Immature natural killer cell (primary cell): ENCODE measurements around the gene ID3. TPM values are rescaled to one million over a fixed set of nuclear protein-coding genes. Genes with fewer than 3 reads are reported as not detected.

Source experiments
- DNase-seq, 3 donors: peaks; one replicate each; pipeline ENCODE4 v3.0.0; 2022; ENCODE audit warnings: mixed read lengths in 1 of 3
- H3K27ac Mint-ChIP-seq, 6 donors: one replicate each; pipeline ENCODE4 v1.8.0; 2020; ENCODE audit warnings: mixed read lengths in 6 of 6, mild to moderate bottlenecking in 5 of 6, inconsistent platforms in 4 of 6, moderate library complexity in 3 of 6
- H3K27me3 Mint-ChIP-seq, 3 donors: one replicate each; pipeline ENCODE4 v1.8.0; 2020 to 2021; ENCODE audit warnings: low read depth in 3 of 3, mild to moderate bottlenecking in 3 of 3, mixed read lengths in 3 of 3, moderate library complexity in 3 of 3, inconsistent platforms in 1 of 3
- H3K36me3 Mint-ChIP-seq, 3 donors: one replicate each; pipeline ENCODE4 v1.8.0; 2020; ENCODE audit warnings: mixed read lengths in 3 of 3, inconsistent platforms in 2 of 3, mild to moderate bottlenecking in 2 of 3
- H3K4me1 Mint-ChIP-seq, 2 donors: one replicate each; pipeline ENCODE4 v1.8.0; 2020; ENCODE audit warnings: inconsistent platforms in 2 of 2, mild to moderate bottlenecking in 2 of 2, mixed read lengths in 2 of 2, moderate library complexity in 1 of 2
- H3K4me3 Mint-ChIP-seq, 5 donors: one replicate each; pipeline ENCODE4 v1.8.0; 2020; ENCODE audit warnings: mild to moderate bottlenecking in 5 of 5, mixed read lengths in 5 of 5, inconsistent platforms in 3 of 5, moderate library complexity in 3 of 5
- H3K9me3 Mint-ChIP-seq, 6 donors: one replicate each; pipeline ENCODE4 v1.8.0; 2020; ENCODE audit warnings: mild to moderate bottlenecking in 6 of 6, mixed read lengths in 6 of 6, inconsistent platforms in 4 of 6, moderate library complexity in 3 of 6
- polyA plus RNA-seq, 3 donors: library from polyadenylated mRNA; unstranded; fragments of 300-500 nt; fragmentation: Illumina TruSeq; gene quantifications; one replicate each; pipeline ENCODE4 v1.2.3, GENCODE V29; 2021

The ID3 gene
- polyA plus RNA-seq, 3 donors from 2014 or later: 0.28 to 2.5 TPM; not detected in 1

GRCh38 chr1:23578311-23578996 is 19.2 kb upstream of the ID3 start:
- H3K4me3 Mint-ChIP-seq: no peak overlapping the region
- no peaks in the 10 kb centered on the region for H3K36me3 Mint-ChIP-seq
- peaks cover 0 to 2% (median 1%) of the 10 kb centered on the region in 3 donors for H3K27me3 Mint-ChIP-seq
- no peaks in the 10 kb centered on the region for H3K4me1 Mint-ChIP-seq
- no peaks in the 10 kb centered on the region for H3K9me3 Mint-ChIP-seq
- H3K27ac Mint-ChIP-seq: no peak overlapping the region
- no peak for DNase-seq

DNA sequence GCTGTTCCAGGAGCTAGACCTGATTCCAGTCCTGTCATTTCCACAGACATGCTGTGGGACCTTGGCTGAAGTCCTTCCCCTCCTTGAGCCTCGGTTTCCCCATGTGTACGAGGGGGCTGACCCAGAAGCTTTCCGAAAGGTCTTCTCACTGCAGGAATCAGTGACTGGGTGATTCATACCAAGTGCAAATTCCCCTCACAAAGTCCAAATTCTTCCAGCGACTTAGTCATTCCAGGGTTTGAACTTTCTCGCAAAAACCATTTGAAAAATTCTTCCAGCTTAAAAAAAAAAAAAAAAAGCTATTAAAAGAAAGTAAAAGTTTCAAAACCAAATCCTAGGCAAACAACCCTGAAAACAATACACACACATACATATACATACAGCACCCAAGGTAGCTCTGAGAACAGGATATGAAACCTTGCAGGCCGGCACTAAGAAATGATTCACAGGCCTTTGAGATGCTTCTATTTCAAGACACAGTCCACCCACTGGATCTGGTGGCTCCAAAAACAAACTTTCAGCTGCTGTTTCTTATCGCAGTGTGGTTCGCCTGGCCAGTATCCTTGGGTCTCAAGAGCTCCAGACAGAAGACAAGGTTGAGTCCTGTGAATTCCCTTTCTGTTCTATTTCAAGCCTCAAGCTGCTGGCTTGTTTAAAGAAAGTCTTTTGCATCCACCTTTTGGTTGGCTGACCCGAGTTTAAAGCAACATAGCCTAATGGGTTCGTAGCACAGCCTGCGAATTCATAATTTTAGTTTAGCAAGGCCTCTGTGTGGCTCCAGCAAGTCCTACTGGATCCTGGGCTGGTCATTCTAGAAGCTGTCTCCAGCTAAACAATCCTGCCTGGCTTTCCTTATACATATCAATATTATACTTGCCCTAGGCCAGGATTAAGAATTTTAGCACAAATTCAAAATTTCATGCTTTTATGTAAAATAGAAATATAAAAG is 18.0 kb upstream of the ID3 start:
- no peak overlapping the region for H3K4me3 Mint-ChIP-seq
- no peaks in the 10 kb centered on the region for H3K4me1 Mint-ChIP-seq
- no peak overlapping the region for H3K27ac Mint-ChIP-seq
- DNase-seq: no peak
- no peaks in the 10 kb centered on the region for H3K9me3 Mint-ChIP-seq
- H3K27me3 Mint-ChIP-seq: peaks cover 0 to 2% (median 1%) of the 10 kb centered on the region in 3 donors
- H3K36me3 Mint-ChIP-seq: no peaks in the 10 kb centered on the region

DNA sequence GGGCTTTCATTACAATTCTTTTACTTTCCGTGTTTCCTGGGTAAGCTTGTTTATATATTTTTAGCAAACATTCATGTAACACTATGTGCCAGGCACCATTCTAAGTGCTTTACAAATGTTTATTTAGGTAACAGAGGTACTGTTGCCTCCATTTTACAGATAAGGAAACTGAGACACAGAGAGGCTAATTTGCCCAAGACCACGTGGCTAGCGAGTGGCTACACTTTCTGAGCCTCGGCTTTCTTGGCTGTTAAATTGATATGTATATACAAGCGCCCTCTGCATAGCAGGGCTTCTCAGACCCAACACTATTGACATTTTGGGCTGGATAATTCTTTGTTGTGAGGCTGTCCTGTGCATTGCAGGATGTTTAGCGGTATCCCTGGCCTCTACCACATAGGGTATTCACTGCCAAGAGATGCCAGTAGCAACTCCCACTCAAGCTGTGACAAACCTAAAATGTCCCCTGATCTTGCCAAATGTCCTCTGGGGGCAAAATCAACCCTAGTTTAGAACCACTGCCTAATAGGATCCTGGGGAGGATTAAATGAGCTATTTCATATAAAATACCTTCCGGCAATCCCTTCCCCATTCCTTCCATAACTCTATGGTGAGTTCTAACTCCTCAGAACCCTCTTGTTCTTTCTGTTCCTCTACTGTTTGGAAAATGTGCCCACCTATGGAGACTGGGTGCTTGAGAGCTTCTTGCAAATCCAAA is 17.2 kb upstream of the ID3 start:
- Mint-ChIP-seq H3K27me3 (peaks cover 1 to 2% (median 1%) of the 10 kb centered on the region in 3 donors), H3K27ac (no peak overlapping the region), H3K4me3 (no peak overlapping the region), H3K9me3 (no peaks in the 10 kb centered on the region), H3K4me1 (no peaks in the 10 kb centered on the region), H3K36me3 (peaks cover 0 to 2% (median 0%) of the 10 kb centered on the region in 3 donors)
- DNase-seq: no peak

GRCh38 chr1:23575226-23575810 is 16.0 kb upstream of the ID3 start:
- Mint-ChIP-seq H3K27ac (no peak overlapping the region), H3K4me1 (no peaks in the 10 kb centered on the region), H3K9me3 (no peaks in the 10 kb centered on the region), H3K4me3 (no peak overlapping the region), H3K36me3 (peaks cover 0 to 3% (median 0%) of the 10 kb centered on the region in 3 donors), H3K27me3 (peaks cover 1 to 10% (median 9%) of the 10 kb centered on the region in 3 donors)
- DNase-seq: no peak

GRCh38 chr1:23574265-23574754 is 15.0 kb upstream of the ID3 start:
- DNase-seq: no peak
- H3K36me3 Mint-ChIP-seq: peaks cover 0 to 3% (median 0%) of the 10 kb centered on the region in 3 donors
- no peak overlapping the region for H3K4me3 Mint-ChIP-seq
- no peak overlapping the region for H3K27ac Mint-ChIP-seq
- H3K9me3 Mint-ChIP-seq: no peaks in the 10 kb centered on the region
- no peaks in the 10 kb centered on the region for H3K4me1 Mint-ChIP-seq
- H3K27me3 Mint-ChIP-seq: peaks cover 8 to 15% (median 9%) of the 10 kb centered on the region in 3 donors

- Mint-ChIP-seq H3K9me3 (peaks cover 0 to under 1% (median 0%) of the 10 kb centered on the region in 6 donors), H3K4me3 (no peak overlapping the region), H3K27me3 (peaks cover 9 to 22% (median 10%) of the 10 kb centered on the region in 3 donors), H3K4me1 (peaks cover under 1 to 2% of the 10 kb centered on the region in 2 donors), H3K27ac (no peak overlapping the region), H3K36me3 (peaks cover 0 to 3% (median under 1%) of the 10 kb centered on the region in 3 donors)
- DNase-seq: no peak
These were observed 14.4 kb upstream of the ID3 start for GRCh38 chr1:23573574-23574182.

DNA sequence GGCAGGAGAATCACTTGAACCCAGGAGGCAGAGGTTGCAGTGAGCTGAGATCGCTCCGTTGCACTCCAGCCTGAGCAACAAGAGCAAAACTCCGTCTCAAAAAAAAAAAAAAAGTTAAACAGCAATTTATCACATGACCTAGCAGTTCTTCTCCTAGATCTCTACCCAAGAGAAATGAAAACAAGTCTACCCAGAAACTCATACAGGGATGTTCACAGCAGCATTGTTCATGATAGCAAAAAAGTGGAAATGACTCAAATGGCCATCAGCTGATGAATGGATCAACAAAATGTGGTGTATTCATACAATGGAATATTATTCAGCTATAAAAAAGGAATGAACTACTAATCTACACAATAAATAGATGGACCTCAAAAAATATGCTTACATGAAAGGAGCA is 12.2 kb upstream of the ID3 start:
- no peak for DNase-seq
- H3K4me1 Mint-ChIP-seq: peaks cover 5 to 7% of the 10 kb centered on the region in 2 donors
- H3K9me3 Mint-ChIP-seq: peaks cover 0 to 4% (median 0%) of the 10 kb centered on the region in 6 donors
- peaks cover 11 to 36% (median 20%) of the 10 kb centered on the region in 3 donors for H3K27me3 Mint-ChIP-seq
- no peak overlapping the region for H3K27ac Mint-ChIP-seq
- no peak overlapping the region for H3K4me3 Mint-ChIP-seq
- peaks cover 0 to 7% (median 4%) of the 10 kb centered on the region in 3 donors for H3K36me3 Mint-ChIP-seq

- Mint-ChIP-seq H3K27ac (no peak overlapping the region), H3K27me3 (peaks cover 14 to 42% (median 22%) of the 10 kb centered on the region in 3 donors), H3K9me3 (peaks cover 0 to 4% (median 0%) of the 10 kb centered on the region in 6 donors), H3K36me3 (peaks cover 0 to 7% (median 7%) of the 10 kb centered on the region in 3 donors), H3K4me1 (peaks cover 5 to 7% of the 10 kb centered on the region in 2 donors), H3K4me3 (no peak overlapping the region)
- no peak for DNase-seq
These were observed 10.8 kb upstream of the ID3 start for GRCh38 chr1:23570001-23570691.

GRCh38 chr1:23568608-23569383 is 9.5 kb upstream of the ID3 start:
- H3K27me3 Mint-ChIP-seq: peaks cover 17 to 46% (median 27%) of the 10 kb centered on the region in 3 donors
- peaks cover 5 to 7% of the 10 kb centered on the region in 2 donors for H3K4me1 Mint-ChIP-seq
- DNase-seq: no peak
- peaks cover 0 to 4% (median 0%) of the 10 kb centered on the region in 6 donors for H3K9me3 Mint-ChIP-seq
- H3K36me3 Mint-ChIP-seq: peaks cover 0 to 7% (median 7%) of the 10 kb centered on the region in 3 donors
- H3K27ac Mint-ChIP-seq: no peak overlapping the region
- peak overlapping the region in 3 of 5 donors; percentile 19 to 60 (median 54) for H3K4me3 Mint-ChIP-seq

DNA sequence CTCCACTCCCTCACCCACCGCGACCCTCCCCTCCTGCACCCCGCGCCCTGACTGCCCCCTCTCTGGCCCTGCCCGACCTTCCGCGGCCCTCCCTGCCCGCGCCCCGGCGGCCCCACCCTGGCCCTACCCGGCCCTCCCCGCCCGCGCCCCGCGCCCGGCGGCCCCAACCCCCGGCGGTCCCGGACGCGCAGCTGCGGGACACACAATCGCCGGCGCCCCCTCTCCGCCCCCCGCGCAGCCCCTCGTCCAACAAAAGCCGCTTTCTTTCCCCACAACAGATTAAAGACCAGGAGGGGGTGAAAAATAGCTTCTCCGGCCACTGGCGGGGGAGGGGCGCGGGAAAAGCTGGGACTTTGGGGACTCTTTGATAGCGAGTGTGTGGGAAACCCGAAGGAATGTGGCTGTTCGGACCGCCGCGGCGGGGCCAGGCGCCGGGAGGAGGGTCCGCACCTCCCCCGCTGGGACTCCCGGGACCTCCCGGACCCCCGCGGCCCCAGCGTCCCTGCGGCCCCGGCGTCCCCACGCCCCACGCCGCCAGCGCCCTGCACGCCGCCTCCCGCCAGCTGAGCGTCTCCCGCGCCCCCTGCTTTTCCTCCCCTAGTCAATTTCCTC is 8.8 kb upstream of the ID3 start:
- H3K27ac Mint-ChIP-seq: no peak overlapping the region
- peaks cover 11 to 14% of the 10 kb centered on the region in 2 donors for H3K4me1 Mint-ChIP-seq
- peaks cover 0 to 7% (median 7%) of the 10 kb centered on the region in 3 donors for H3K36me3 Mint-ChIP-seq
- H3K9me3 Mint-ChIP-seq: peaks cover 0 to 4% (median 0%) of the 10 kb centered on the region in 6 donors
- H3K27me3 Mint-ChIP-seq: peaks cover 19 to 53% (median 33%) of the 10 kb centered on the region in 3 donors
- DNase-seq: no peak
- peak overlapping the region in 3 of 5 donors; percentile 19 to 56 (median 54) for H3K4me3 Mint-ChIP-seq

GRCh38 chr1:23567629-23567995 is 8.3 kb upstream of the ID3 start:
- DNase-seq: no peak
- Mint-ChIP-seq H3K27ac (no peak overlapping the region), H3K27me3 (peaks cover 19 to 54% (median 35%) of the 10 kb centered on the region in 3 donors), H3K36me3 (peaks cover 0 to 7% (median 7%) of the 10 kb centered on the region in 3 donors), H3K4me1 (peaks cover 12 to 16% of the 10 kb centered on the region in 2 donors), H3K4me3 (no peak overlapping the region), H3K9me3 (peaks cover 0 to 4% (median 0%) of the 10 kb centered on the region in 6 donors)
